HG03097 (cell line): ENCODE results near the gene NLGN3.

Source experiments
- ATAC-seq: cut with Tn5 transposase; IDR thresholded peaks from one replicate; pipeline ENCODE4 v1.9.1; 2021; ENCODE audit not compliant: unreplicated experiment, low FRiP score

Gene NLGN3

GRCh38 chrX:71210816-71211215, 66.2 kb downstream of the NLGN3 start:
- no peak for ATAC-seq

- ATAC-seq: no peak
These were observed 67.9 kb downstream of the NLGN3 start for GRCh38 chrX:71212536-71212935.

- no peak for ATAC-seq
These were observed 69.5 kb downstream of the NLGN3 start for GRCh38 chrX:71214152-71214551.

GRCh38 chrX:71214604-71215337, 70.1 kb downstream of the NLGN3 start:
- ATAC-seq: no peak

- no peak for ATAC-seq
These were observed 70.8 kb downstream of the NLGN3 start for GRCh38 chrX:71215338-71215912.

- no peak for ATAC-seq
These were observed 71.8 kb downstream of the NLGN3 start for GRCh38 chrX:71216485-71216884.

GRCh38 chrX:71217298-71217697, 72.7 kb downstream of the NLGN3 start:
- ATAC-seq: no peak
